Mesenchymal stem cell (in vitro differentiated cells and primary cell): ENCODE measurements around the gene SLPI.

Experiments
- DNase-seq: peaks from one replicate; pipeline ENCODE4 v3.0.0-alpha.2; 2013
- H2AFZ ChIP-seq: one replicate; pipeline ENCODE4 v1.6.1; 2013; ENCODE audit warnings: low read depth, mild to moderate bottlenecking, control low read depth, inconsistent platforms, low read length, moderate library complexity
- H2AK5ac ChIP-seq: 2 replicates; pipeline ENCODE4 v1.6.1; 2013; ENCODE audit warnings: low read length, moderate library complexity, mild to moderate bottlenecking, inconsistent platforms; ENCODE audit not compliant: severe bottlenecking
- H2BK120ac ChIP-seq: one replicate; pipeline ENCODE4 v1.6.1; 2013; ENCODE audit warnings: low read depth, mild to moderate bottlenecking, inconsistent platforms, low read length, moderate library complexity
- H2BK12ac ChIP-seq, 2 experiments: one replicate each; pipeline ENCODE4 v1.6.1; 2013; ENCODE audit warnings: inconsistent platforms in 2 of 2, low read length in 2 of 2, mild to moderate bottlenecking in 2 of 2, moderate library complexity in 2 of 2, control low read depth in 1 of 2
- H2BK15ac ChIP-seq: one replicate; pipeline ENCODE4 v1.6.1; 2013; ENCODE audit warnings: mild to moderate bottlenecking, low read depth, inconsistent platforms; ENCODE audit not compliant: poor library complexity, severe bottlenecking
- H2BK5ac ChIP-seq: 2 replicates; pipeline ENCODE4 v1.6.1; 2013; ENCODE audit warnings: low read depth, mild to moderate bottlenecking, low read length, control low read depth, inconsistent platforms; ENCODE audit not compliant: poor library complexity, severe bottlenecking
- H3K14ac ChIP-seq, 2 experiments: one replicate each; pipeline ENCODE4 v1.6.1; 2013; ENCODE audit warnings: inconsistent platforms in 2 of 2, low read length in 2 of 2, control low read depth in 1 of 2, mild to moderate bottlenecking in 1 of 2, moderate library complexity in 1 of 2
- H3K18ac ChIP-seq, 2 experiments: one replicate each; pipeline ENCODE4 v1.6.1; 2013; ENCODE audit warnings: inconsistent platforms in 2 of 2, low read length in 2 of 2, control low read depth in 1 of 2, low read depth in 1 of 2, mild to moderate bottlenecking in 1 of 2
- H3K23ac ChIP-seq, 2 experiments: one replicate each; pipeline ENCODE4 v1.6.1; 2013; ENCODE audit warnings: inconsistent platforms in 2 of 2, low read length in 2 of 2, mild to moderate bottlenecking in 2 of 2, moderate library complexity in 2 of 2, control low read depth in 1 of 2
- H3K27ac ChIP-seq: 2 replicates; pipeline ENCODE4 v1.5.1; 2013; ENCODE audit warnings: mild to moderate bottlenecking, moderate library complexity, low read length, control low read depth, inconsistent platforms; ENCODE audit not compliant: poor library complexity, severe bottlenecking
- H3K27me3 ChIP-seq, 2 experiments: 2 replicates each; pipeline versions ENCODE4 v1.6.1 to v1.7.0; 2013; ENCODE audit warnings: low read length in 2 of 2, mild to moderate bottlenecking in 2 of 2, moderate library complexity in 2 of 2, control low read depth in 1 of 2, inconsistent platforms in 1 of 2; ENCODE audit not compliant: control insufficient read depth in 1 of 2, insufficient read depth in 1 of 2
- H3K36me3 ChIP-seq, 2 experiments: 2 replicates each; pipeline versions ENCODE4 v1.6.1 to v1.7.0; 2013; ENCODE audit warnings: low read length in 2 of 2, control low read depth in 1 of 2, inconsistent platforms in 1 of 2, low read depth in 1 of 2, mild to moderate bottlenecking in 1 of 2; ENCODE audit not compliant: insufficient read depth in 2 of 2, control insufficient read depth in 1 of 2
- H3K4ac ChIP-seq, 2 experiments: one replicate each; pipeline ENCODE4 v1.6.1; 2013; ENCODE audit warnings: inconsistent platforms in 2 of 2, low read length in 2 of 2, mild to moderate bottlenecking in 2 of 2, moderate library complexity in 2 of 2, control low read depth in 1 of 2, low read depth in 1 of 2
- H3K4me1 ChIP-seq: 2 replicates; pipeline ENCODE4 v1.6.1; 2013; ENCODE audit warnings: low read depth, low read length, control low read depth; ENCODE audit not compliant: control insufficient read depth, insufficient read depth
- H3K4me2 ChIP-seq: 2 replicates; pipeline ENCODE4 v1.6.1; 2013; ENCODE audit warnings: low read length, mild to moderate bottlenecking, inconsistent platforms; ENCODE audit not compliant: poor library complexity, severe bottlenecking
- H3K4me3 ChIP-seq, 2 experiments: 2 replicates each; pipeline versions ENCODE4 v1.5.1 to v1.7.0; 2013; ENCODE audit warnings: low read length in 2 of 2, mild to moderate bottlenecking in 2 of 2, control low read depth in 1 of 2, low read depth in 1 of 2; ENCODE audit not compliant: insufficient read depth in 1 of 2
- H3K79me1 ChIP-seq: replicated peaks from 2 replicates; pipeline ENCODE4 v1.6.1; 2013; ENCODE audit warnings: mild to moderate bottlenecking, control low read depth, low read length, inconsistent platforms; ENCODE audit not compliant: poor library complexity, severe bottlenecking
- H3K9ac ChIP-seq: 2 replicates; pipeline ENCODE4 v1.7.0; 2013; ENCODE audit warnings: mild to moderate bottlenecking, low read length, moderate library complexity
- H3K9me3 ChIP-seq: 2 replicates; pipeline ENCODE4 v1.7.0; 2013; ENCODE audit warnings: mild to moderate bottlenecking, low read length; ENCODE audit not compliant: control insufficient read depth
- H4K8ac ChIP-seq: one replicate; pipeline ENCODE4 v1.6.1; 2013; ENCODE audit warnings: inconsistent platforms, mild to moderate bottlenecking, low read length, moderate library complexity
- H4K91ac ChIP-seq: one replicate; pipeline ENCODE4 v1.6.1; 2013; ENCODE audit warnings: mild to moderate bottlenecking, low read length, inconsistent platforms
- WGBS: methylation state at CpG from one replicate; pipeline ENCODE4 v1.1.7; 2013; ENCODE audit warnings: mixed read lengths; 5-methylcytosine and 5-hydroxymethylcytosine counted together

The SLPI gene

GRCh38 chr20:45269056-45269455 lies 14.7 kb upstream of the SLPI start:
- Histone ChIP-seq H2AK5ac (no peak overlapping the region), H3K14ac (no peak overlapping the region), H3K36me3 (no peaks in the 10 kb centered on the region)

GRCh38 chr20:45268531-45268930 lies 14.2 kb upstream of the SLPI start:
- Histone ChIP-seq H3K9me3 (no peaks in the 10 kb centered on the region), H3K27me3 (peaks cover 29 to 30% of the 10 kb centered on the region in 2 experiments), H3K9ac (no peak overlapping the region), H2BK15ac (no peak overlapping the region), H3K27ac (no peak overlapping the region), H2BK12ac (no peak overlapping the region), H3K4me2 (no peak overlapping the region), H2AFZ (no peak overlapping the region), H4K8ac (no peak overlapping the region), H3K23ac (no peak overlapping the region), H3K4me1 (no peaks in the 10 kb centered on the region), H3K79me1 (no peaks in the 10 kb centered on the region), H2BK120ac (no peak overlapping the region), H3K36me3 (no peaks in the 10 kb centered on the region), H3K18ac (no peak overlapping the region), H3K14ac (no peak overlapping the region), H4K91ac (no peak overlapping the region), H2AK5ac (no peak overlapping the region), H2BK5ac (no peak overlapping the region), H3K4me3 (no peak overlapping the region), H3K4ac (no peak overlapping the region)
- WGBS = 25% methylated on average over 1 of the region's 3 CpGs
- DNase-seq = no peak

More at GRCh38 chr20:45269056-45269455, 14.7 kb upstream of the SLPI start:
- H3K9ac ChIP-seq = no peak overlapping the region
- H3K4me1 ChIP-seq = no peaks in the 10 kb centered on the region
- H3K79me1 ChIP-seq = no peaks in the 10 kb centered on the region
- no peak overlapping the region for H2BK12ac ChIP-seq
- H2BK5ac ChIP-seq = no peak overlapping the region
- H3K9me3 ChIP-seq = no peaks in the 10 kb centered on the region
- H3K27ac ChIP-seq = no peak overlapping the region
- 86% methylated on average over 3 of the region's 3 CpGs for WGBS
- no peak overlapping the region for H4K8ac ChIP-seq
- H2BK120ac ChIP-seq = no peak overlapping the region
- peaks cover 32 to 33% of the 10 kb centered on the region in 2 experiments for H3K27me3 ChIP-seq
- no peak overlapping the region for H4K91ac ChIP-seq
- no peak overlapping the region for H3K18ac ChIP-seq
- H3K4me2 ChIP-seq = no peak overlapping the region
- H2AFZ ChIP-seq = no peak overlapping the region
- DNase-seq = no peak
- no peak overlapping the region for H3K4me3 ChIP-seq
- H3K23ac ChIP-seq = no peak overlapping the region
- H2BK15ac ChIP-seq = no peak overlapping the region
- H3K4ac ChIP-seq = no peak overlapping the region

DNA sequence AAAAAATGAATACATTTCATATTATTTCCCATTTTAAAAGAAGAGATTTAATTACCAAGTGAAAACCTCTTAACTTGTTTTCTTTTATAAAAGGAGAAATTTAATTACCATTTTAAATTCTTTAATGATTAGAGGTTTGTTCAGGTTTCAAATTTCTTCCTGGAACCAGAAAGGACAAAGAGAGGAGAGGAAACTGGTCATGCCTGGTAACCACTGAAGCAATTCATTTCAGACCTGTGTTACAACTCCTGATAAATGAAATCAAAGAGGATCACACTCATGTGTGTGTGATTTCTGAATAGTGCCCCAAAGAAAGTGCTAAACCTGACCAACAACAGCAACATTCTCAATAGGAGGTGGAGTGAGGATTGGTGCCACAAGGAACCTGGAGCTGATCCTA lies 12.6 kb upstream of the SLPI start:
- Histone ChIP-seq H3K9me3 (no peaks in the 10 kb centered on the region), H3K4me2 (no peak overlapping the region), H2BK120ac (no peak overlapping the region), H3K27me3 (peaks cover 17 to 24% of the 10 kb centered on the region in 2 experiments), H3K9ac (no peak overlapping the region), H3K18ac (no peak overlapping the region), H3K4me3 (no peak overlapping the region), H2BK15ac (no peak overlapping the region), H2BK5ac (no peak overlapping the region), H3K36me3 (no peaks in the 10 kb centered on the region), H4K91ac (no peak overlapping the region), H3K27ac (no peak overlapping the region), H3K4me1 (no peaks in the 10 kb centered on the region), H3K4ac (no peak overlapping the region), H4K8ac (no peak overlapping the region), H2AFZ (no peak overlapping the region), H2BK12ac (no peak overlapping the region), H3K14ac (no peak overlapping the region), H2AK5ac (no peak overlapping the region), H3K79me1 (no peaks in the 10 kb centered on the region), H3K23ac (no peak overlapping the region)
- DNase-seq = no peak

DNA sequence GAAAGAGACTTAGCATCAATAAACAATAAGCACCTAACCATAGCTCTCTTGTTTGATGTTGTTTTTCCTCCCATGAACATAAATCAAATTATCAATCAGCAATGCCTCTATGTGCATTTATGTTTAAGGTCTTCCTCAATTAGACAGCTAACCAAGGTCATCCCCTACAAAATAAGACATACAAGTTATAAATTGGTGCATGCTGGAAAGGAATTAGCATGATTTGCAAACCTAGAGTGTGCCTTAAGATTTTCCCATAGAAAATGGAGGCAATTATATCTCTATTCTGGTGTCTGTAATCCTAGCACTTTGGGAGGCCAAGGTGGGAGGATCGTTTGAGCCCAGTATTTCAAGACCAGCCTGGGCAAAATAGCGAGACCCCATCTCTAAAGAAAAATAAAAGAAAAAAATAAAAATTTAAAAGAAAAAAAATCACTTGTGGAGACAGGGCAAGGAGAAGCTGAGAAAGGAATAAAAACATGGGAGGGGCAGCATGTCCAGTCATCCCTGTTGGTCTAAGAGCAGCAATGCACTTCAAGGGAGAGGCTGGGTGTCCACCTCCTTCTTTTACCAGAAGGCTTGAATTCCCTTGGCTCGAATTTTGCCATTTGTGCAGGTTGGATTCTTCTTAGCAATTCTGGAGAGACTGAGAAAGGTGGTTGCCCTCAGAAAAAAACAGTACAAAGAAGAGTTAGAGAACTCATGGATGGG lies 9.3 kb upstream of the SLPI start:
- Histone ChIP-seq H2AFZ (no peak overlapping the region), H2BK5ac (no peak overlapping the region), H3K9me3 (no peaks in the 10 kb centered on the region), H2BK120ac (no peak overlapping the region), H3K18ac (no peak overlapping the region), H4K91ac (no peak overlapping the region), H3K36me3 (no peaks in the 10 kb centered on the region), H3K23ac (no peak overlapping the region), H3K79me1 (no peaks in the 10 kb centered on the region), H4K8ac (no peak overlapping the region), H3K9ac (no peak overlapping the region), H3K27ac (no peak overlapping the region), H2BK12ac (no peak overlapping the region), H3K4me1 (no peaks in the 10 kb centered on the region), H3K14ac (no peak overlapping the region), H2AK5ac (no peak overlapping the region), H3K27me3 (peaks cover 26 to 52% of the 10 kb centered on the region in 2 experiments), H3K4me2 (no peak overlapping the region), H2BK15ac (no peak overlapping the region), H3K4ac (no peak overlapping the region), H3K4me3 (no peak overlapping the region)
- WGBS = 42% methylated on average over 1 of the region's 3 CpGs
- no peak for DNase-seq
